Type B pancreatic cell (in vitro differentiated cells): ENCODE measurements around the gene RAD51B. TPM values are rescaled to one million over a fixed set of nuclear protein-coding genes. Genes with fewer than 3 reads are reported as not detected.
"Not testable (repeated sequence)": the region's sequence is repeated elsewhere in the genome, so short reads cannot be mapped to it uniquely, and the experiment has no call there.

Source experiments
- DNase-seq: peaks from one replicate; pipeline ENCODE4 v3.0.0; 2021; ENCODE audit warnings: mixed read lengths; ENCODE audit not compliant: unreplicated experiment; ENCODE audit errors: extremely low spot score
- H3K27ac Mint-ChIP-seq: 2 replicates; pipeline ENCODE4 v1.8.0; 2021; ENCODE audit warnings: mild to moderate bottlenecking, mixed read lengths
- H3K27me3 Mint-ChIP-seq: 2 replicates; pipeline ENCODE4 v1.8.0; 2021; ENCODE audit warnings: mixed read lengths
- H3K36me3 Mint-ChIP-seq: 2 replicates; pipeline ENCODE4 v1.8.0; 2021; ENCODE audit warnings: mixed read lengths
- H3K4me1 Mint-ChIP-seq: one replicate; pipeline ENCODE4 v1.8.0; 2021; ENCODE audit warnings: mixed read lengths; ENCODE audit not compliant: unreplicated experiment
- H3K4me3 Mint-ChIP-seq: 2 replicates; pipeline ENCODE4 v1.8.0; 2021; ENCODE audit warnings: mild to moderate bottlenecking, mixed read lengths
- H3K9me3 Mint-ChIP-seq: 2 replicates; pipeline ENCODE4 v1.8.0; 2021; ENCODE audit warnings: mixed read lengths
- total RNA-seq: library from RNA; stranded (reverse); gene quantifications from 2 replicates; pipeline ENCODE4 v1.2.1, GENCODE V29; 2021; ENCODE audit warnings: low replicate concordance
- TF ChIP-seq, protein P1 (sequence below): fragments of 200-600 bp; sonication (generic); conservative IDR thresholded peaks from 2 replicates; pipeline ENCODE4 v1.5.0; 2021; ENCODE audit warnings: antibody characterized with exemption, mild to moderate bottlenecking

RAD51B gene
- total RNA-seq, 1 donor from 2014 or later, result 27.3 TPM

DNA sequence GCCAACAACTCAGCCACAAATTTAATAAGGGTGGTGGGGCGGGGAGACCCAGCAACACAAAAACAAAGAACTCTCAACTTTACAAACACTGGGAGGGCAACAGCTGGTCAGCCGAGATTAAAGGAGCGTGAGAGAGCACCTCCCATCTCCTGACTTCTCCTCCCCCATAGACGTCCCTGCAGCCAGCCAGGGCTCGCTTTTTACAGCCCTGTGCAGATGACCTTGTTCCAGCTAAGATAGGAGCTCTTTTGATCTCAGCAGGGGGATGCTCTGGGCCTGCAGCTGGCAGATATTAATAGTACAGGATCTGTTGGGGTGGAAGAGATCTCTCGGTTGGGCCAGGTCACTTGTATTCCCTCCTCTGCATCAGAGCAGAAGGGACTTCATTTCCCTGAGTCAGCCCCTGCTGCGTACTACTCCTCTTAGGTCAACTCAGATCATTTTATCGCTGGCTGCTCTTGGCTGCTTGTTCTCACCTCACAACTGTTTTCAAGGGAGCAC, 475.8 kb downstream of the RAD51B start:
- TF ChIP-seq, protein P1, sequence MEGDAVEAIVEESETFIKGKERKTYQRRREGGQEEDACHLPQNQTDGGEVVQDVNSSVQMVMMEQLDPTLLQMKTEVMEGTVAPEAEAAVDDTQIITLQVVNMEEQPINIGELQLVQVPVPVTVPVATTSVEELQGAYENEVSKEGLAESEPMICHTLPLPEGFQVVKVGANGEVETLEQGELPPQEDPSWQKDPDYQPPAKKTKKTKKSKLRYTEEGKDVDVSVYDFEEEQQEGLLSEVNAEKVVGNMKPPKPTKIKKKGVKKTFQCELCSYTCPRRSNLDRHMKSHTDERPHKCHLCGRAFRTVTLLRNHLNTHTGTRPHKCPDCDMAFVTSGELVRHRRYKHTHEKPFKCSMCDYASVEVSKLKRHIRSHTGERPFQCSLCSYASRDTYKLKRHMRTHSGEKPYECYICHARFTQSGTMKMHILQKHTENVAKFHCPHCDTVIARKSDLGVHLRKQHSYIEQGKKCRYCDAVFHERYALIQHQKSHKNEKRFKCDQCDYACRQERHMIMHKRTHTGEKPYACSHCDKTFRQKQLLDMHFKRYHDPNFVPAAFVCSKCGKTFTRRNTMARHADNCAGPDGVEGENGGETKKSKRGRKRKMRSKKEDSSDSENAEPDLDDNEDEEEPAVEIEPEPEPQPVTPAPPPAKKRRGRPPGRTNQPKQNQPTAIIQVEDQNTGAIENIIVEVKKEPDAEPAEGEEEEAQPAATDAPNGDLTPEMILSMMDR, result no peak
- Mint-ChIP-seq H3K4me1 (peaks cover 64% of the 10 kb centered on the region), H3K36me3 (peaks cover 14% of the 10 kb centered on the region), H3K4me3 (peak overlapping the region; percentile 58), H3K9me3 (peaks cover 6% of the 10 kb centered on the region), H3K27me3 (no peaks in the 10 kb centered on the region), H3K27ac (peak overlapping the region; percentile 52)
- no peak for DNase-seq

DNA sequence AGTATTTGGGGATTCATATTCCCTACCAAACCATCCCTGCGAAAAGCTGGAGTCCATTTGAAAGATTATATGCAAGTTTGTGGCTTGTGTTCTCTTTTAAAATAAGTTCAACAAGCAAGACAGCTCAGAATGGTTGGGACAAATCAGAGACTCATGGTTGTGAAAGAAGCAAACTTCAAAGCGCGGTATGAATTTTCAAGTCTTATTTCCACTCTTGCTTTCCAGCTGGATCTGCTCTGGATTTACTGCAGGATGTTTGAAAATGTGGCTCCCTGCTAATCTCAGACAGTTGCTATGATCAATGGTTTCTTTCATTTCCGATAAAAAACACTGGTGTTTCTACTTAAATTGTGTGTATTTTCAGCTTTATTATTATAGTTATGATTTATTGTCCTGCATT, 477.5 kb downstream of the RAD51B start:
- peaks cover 15% of the 10 kb centered on the region for H3K9me3 Mint-ChIP-seq
- H3K27me3 Mint-ChIP-seq, result no peaks in the 10 kb centered on the region
- DNase-seq, result no peak
- H3K27ac Mint-ChIP-seq, result no peak overlapping the region
- no peak overlapping the region for H3K4me3 Mint-ChIP-seq
- TF ChIP-seq, protein P1, result no peak
- H3K36me3 Mint-ChIP-seq, result peaks cover 24% of the 10 kb centered on the region
- H3K4me1 Mint-ChIP-seq, result peaks cover 68% of the 10 kb centered on the region

DNA sequence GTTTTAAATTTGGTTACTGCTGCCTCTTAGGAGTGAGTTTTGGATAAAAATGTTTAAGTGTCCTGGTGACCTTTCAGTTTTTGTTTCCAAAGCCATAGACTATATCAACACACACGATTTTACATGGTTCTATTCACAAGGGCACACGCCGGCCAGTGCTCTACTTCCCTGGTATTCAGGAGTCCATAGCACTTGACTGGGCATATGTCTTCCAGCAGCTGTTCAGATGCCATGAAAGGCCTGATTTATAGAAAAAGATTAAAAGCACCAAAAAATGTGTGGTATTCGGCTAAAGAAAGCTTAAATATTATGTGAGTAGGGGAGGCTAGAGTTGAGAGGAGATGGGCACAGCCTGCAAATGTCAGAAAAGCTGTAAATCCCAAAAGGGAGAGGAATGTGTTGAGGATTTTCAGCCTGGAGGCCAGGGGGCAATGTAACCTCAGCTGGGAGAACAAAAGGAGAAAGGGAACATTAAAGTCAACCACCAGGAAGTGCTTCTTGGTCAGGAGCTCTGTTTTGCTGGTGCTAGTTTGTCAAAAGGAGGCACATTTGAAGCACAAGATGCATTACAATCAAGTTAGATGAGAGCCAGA, 478.4 kb downstream of the RAD51B start:
- TF ChIP-seq, protein P1, result peak; percentile 15
- no peak for DNase-seq
- Mint-ChIP-seq H3K27ac (peak overlapping the region; percentile 66), H3K4me1 (peaks cover 61% of the 10 kb centered on the region), H3K36me3 (peaks cover 31% of the 10 kb centered on the region), H3K9me3 (peaks cover 19% of the 10 kb centered on the region), H3K27me3 (no peaks in the 10 kb centered on the region), H3K4me3 (peak overlapping the region; percentile 47)

DNA sequence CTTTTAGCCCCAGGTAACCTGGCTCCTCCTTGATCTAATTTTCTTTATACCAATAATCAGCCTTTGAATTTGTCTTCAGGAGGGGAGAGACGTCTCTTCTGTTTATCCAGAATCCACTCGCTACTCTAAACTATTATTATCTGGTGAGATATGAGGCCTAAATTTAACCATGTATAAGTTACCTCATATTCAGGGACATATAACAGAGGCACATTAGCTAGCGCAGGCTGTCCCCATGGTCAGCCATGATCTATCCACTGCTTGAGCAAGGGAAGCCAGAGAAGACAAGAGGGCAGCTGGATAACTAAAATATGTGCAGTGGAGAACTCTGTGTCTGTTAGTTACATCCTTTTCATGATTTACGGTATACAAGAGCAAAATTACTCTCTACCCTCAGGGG, 481.0 kb downstream of the RAD51B start:
- Mint-ChIP-seq H3K4me1 (peaks cover 37% of the 10 kb centered on the region), H3K27ac (peak overlapping the region; percentile 73)

DNA sequence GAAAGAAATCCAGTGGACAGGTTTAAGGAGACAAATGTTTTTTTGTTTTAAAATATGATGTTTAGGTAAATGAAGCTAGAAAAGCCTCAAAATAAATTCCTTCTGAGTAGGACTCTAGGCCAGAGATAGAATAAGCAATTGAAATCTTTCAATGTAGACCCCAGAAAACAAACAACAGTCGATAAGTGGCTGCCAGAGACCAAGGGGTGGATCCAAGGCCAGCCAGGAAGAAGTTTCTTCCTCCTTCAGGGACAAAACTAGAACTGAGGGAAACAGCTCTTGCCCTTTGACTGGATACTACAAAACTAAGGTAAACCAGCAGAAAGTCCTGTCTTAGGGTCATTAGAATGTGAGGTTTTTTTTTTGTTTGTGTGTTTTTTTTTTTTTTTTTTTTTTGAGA, 481.6 kb downstream of the RAD51B start:
- TF ChIP-seq, protein P1, result no peak
- H3K4me1 Mint-ChIP-seq, result peaks cover 36% of the 10 kb centered on the region
- H3K27me3 Mint-ChIP-seq, result no peaks in the 10 kb centered on the region
- peaks cover 36% of the 10 kb centered on the region for H3K36me3 Mint-ChIP-seq
- no peak for DNase-seq
- peak overlapping the region; percentile 73 for H3K27ac Mint-ChIP-seq
- peaks cover 19% of the 10 kb centered on the region for H3K9me3 Mint-ChIP-seq
- no peak overlapping the region for H3K4me3 Mint-ChIP-seq

More for the DNA sequence above, 481.0 kb downstream of the RAD51B start:
- TF ChIP-seq, protein P1, result no peak
- H3K27me3 Mint-ChIP-seq, result no peaks in the 10 kb centered on the region
- peaks cover 36% of the 10 kb centered on the region for H3K36me3 Mint-ChIP-seq
- H3K9me3 Mint-ChIP-seq, result peaks cover 19% of the 10 kb centered on the region
- H3K4me3 Mint-ChIP-seq, result no peak overlapping the region
- DNase-seq, result no peak

DNA sequence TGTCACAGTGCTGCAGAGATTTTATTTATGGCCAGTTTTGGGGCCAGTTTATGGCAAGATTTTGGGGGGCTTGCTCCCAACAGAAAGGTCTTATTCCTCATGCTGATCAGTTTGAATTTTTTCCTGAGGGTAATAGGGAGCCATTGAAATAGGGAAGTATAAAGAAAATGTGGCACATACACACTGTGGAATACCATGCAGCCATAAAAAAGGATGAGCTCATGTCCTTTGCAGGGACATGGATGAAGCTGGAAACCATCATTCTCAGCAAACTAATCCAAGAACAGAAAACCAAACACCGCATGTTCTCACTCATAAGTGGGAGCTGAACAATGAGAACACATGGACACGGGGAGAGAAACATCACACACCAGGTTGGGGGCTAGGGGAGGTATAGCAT, 483.4 kb downstream of the RAD51B start:
- Mint-ChIP-seq H3K36me3 (peaks cover 40% of the 10 kb centered on the region), H3K9me3 (peaks cover 21% of the 10 kb centered on the region), H3K4me1 (peaks cover 43% of the 10 kb centered on the region)
- not testable (repeated sequence) for H3K27me3 Mint-ChIP-seq, H3K4me3 Mint-ChIP-seq, H3K27ac Mint-ChIP-seq, DNase-seq
